Heart left ventricle (tissue), 16 donors: ENCODE measurements around the gene NRBF2. TPM values are rescaled to one million over a fixed set of nuclear protein-coding genes. Genes with fewer than 3 reads are reported as not detected.
A peak's percentile ranks its signal among the peaks of the same experiment; 100 is the strongest.

Experiments used
- ATAC-seq, 4 donors: fragments of 200-7000 bp; cut with Tn5 transposase; one replicate each; pipeline ENCODE4 v1.9.1; 2020 to 2022; ENCODE audit warnings: moderate library complexity in 4 of 4, mild to moderate bottlenecking in 3 of 4, moderate number of reproducible peaks in 1 of 4
- DNase-seq, 5 donors: peaks; one replicate each; pipeline ENCODE4 v3.0.0-alpha.2; 2020
- H3K27ac ChIP-seq, 12 donors: fragments of 200-600 bp; sonication (generic) in 4 of 12; one replicate each; pipeline versions ENCODE4 v1.5.0 to v1.8.0; 2016 to 2022; ENCODE audit warnings: mild to moderate bottlenecking in 2 of 12
- H3K27me3 ChIP-seq, 9 donors: fragments of 200-600 bp; sonication (generic) in 2 of 9; one replicate each; pipeline versions ENCODE4 v1.5.1 to v1.8.0; 2016 to 2022; ENCODE audit warnings: mild to moderate bottlenecking in 3 of 9
- H3K36me3 ChIP-seq, 9 donors: fragments of 200-600 bp; sonication (generic) in 2 of 9; one replicate each; pipeline versions ENCODE4 v1.5.0 to v1.8.0; 2018 to 2022; ENCODE audit warnings: mild to moderate bottlenecking in 2 of 9
- H3K4me1 ChIP-seq, 12 donors: fragments of 200-600 bp; sonication (generic) in 4 of 12; one replicate each; pipeline versions ENCODE4 v1.5.0 to v1.8.0; 2016 to 2022; ENCODE audit warnings: mild to moderate bottlenecking in 3 of 12
- H3K4me3 ChIP-seq, 12 donors: fragments of 200-600 bp; sonication (generic) in 4 of 12; one replicate each; pipeline versions ENCODE4 v1.5.0 to v1.8.0; 2017 to 2022; ENCODE audit warnings: mild to moderate bottlenecking in 9 of 12, moderate library complexity in 4 of 12
- H3K9me3 ChIP-seq, 12 donors: fragments of 200-600 bp; sonication (generic) in 4 of 12; one replicate each; pipeline versions ENCODE4 v1.5.0 to v1.8.0; 2016 to 2022; ENCODE audit warnings: mild to moderate bottlenecking in 1 of 12
- POLR2A ChIP-seq, 2 donors: fragments of 450-650 bp; IDR thresholded peaks; one replicate each; pipeline ENCODE4 v1.6.1; 2017; ENCODE audit warnings: antibody characterized with exemption in 2 of 2, mild to moderate bottlenecking in 2 of 2, moderate library complexity in 2 of 2
- WGBS, 4 donors: extraction: QIAGEN DNeasy Blood & Tissue Kit in 2 of 4; methylation state at CpG; one replicate each; pipeline versions ENCODE4 v1.1.5 to v1.1.7; 2013 to 2018; 5-methylcytosine and 5-hydroxymethylcytosine counted together
- intact Hi-C, 10 donors: fragments of 100-400 bp; cut with DNase I; formaldehyde crosslinking; loops; one replicate each; pipeline versions ENCODE4 v1.11.1 to v1.14.2; 2022
- polyA plus RNA-seq, 2 donors: library from polyadenylated mRNA; stranded (reverse); fragments of 200-250 nt; gene quantifications; one replicate each; pipeline ENCODE4 v1.2.3, GENCODE V29; 2013
- total RNA-seq, 9 donors: library from RNA; depleted of rRNA in 2 of 9; stranded (reverse); fragments of >200 nt in 2 of 9; fragmentation: NEBNext Ultra II Directional in 3 of 9; extraction: Animal tissue kit (Norgen Biotek cat#: 25700) in 3 of 9; gene quantifications; one replicate each; pipeline versions ENCODE4 v1.1.0 to v1.2.4, GENCODE V29; 2016 to 2023
- TF ChIP-seq, protein P1 (sequence below), 12 donors: fragments of 200-600 bp; sonication (generic) in 4 of 12; IDR thresholded peaks; one replicate each; pipeline versions ENCODE4 v1.5.0 to v1.8.0; 2018 to 2022; ENCODE audit warnings: antibody characterized with exemption in 12 of 12, mild to moderate bottlenecking in 5 of 12
- donor health status: ischemic (EF 13 %, LVEDD 7.1; RV severe dilation, severe dysfunction).
- donor health status: healthy with polysubstance abuse.
- donor health status: DM: no; HTN: yes; CAD: no.
- donor health status: DM: no; HTN: no; CAD: no.
- donor health status: ischemic (EF 25% LVEDD 6.9; RV normal size, moderate dysfunction).
- donor health status: ischemic (EF 25% LVEDD 5.7; RV mildly dilated, moderate dysfunction).
- donor health status: healthy.
- donor health status: DM: yes; HTN: yes; CAD: no.
- donor health status: ischemic (EF 35%, LVEDD 5.7; RV mildly dilated, moderate dysfunction).
- donor health status: nonischemic (EF 11% LVEDD 7.7; RV severe dilation, severe dysfunction).
- donor health status: DM: yes; HTN: yes; CAD: no.
- donor health status: PGD.
- donor health status: ischemic (EF 29% LVEDD 5.4; RV normal size, mild dysfunction).
- donor health status: nonischemic (EF 23%, LVEDD 6.1; RV moderate dilation, normal function).

NRBF2 gene
- total and polyA plus RNA-seq, 11 donors, result 2.7 to 18.3 (median 10.7) TPM

DNA sequence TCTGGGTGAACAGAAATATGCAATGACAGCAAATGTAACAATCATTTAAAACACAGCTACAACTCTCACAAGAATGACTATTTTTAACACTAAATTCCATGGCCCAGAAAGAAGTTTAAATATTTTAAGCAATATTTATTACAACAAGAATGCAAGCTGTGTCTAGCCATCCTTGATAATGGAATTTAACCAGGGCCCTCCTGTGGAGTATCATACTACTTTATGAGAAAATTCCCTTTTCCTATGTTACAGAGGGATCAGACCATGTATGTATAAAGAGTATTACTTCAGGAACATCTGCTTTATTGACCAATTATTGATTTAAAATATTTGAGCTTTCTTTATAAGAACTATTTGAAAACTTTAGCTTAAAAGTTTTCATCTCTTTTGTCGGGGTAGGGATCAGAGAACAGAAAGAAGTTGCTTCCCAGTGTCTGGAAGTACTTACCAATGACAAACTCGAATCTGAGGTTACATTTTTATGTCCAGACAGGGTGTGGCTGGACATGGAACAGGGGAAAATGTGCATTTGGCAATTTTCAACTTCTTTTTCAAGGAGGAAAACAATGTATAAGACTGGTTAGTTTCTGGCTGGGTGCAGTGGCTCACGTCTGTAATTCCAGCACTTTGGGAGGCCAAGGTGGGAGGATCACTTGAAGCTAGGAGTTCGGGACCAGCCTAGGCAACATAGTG is 48.3 kb upstream of the NRBF2 start:
- ATAC-seq, result peak in 1 of 4 donors; percentile 62

DNA sequence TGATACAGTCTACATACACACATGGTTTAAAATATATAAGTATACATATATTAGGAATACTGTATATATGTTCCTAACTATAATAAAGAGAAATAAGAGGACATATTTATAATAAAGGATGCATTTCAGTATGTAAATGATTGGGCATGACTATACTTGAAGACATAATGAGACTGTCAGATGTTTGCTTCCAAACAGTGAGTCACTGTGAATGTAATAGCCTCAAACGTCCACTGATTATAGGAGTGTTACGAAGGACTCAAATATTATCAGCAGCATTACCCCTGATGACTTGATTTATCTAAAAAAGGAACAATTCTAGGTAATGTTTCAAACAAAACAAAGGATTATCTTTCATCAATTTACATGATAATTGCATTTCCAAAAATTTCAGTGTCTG is 39.9 kb upstream of the NRBF2 start:
- intact Hi-C loops, result loop anchor here in 1 of 10 donors (10.0 kb wide), 1 partner anchor 62 kb away; no protein-coding TSS in a partner anchor
- no peak overlapping the region for H3K27ac ChIP-seq
- no peaks in the 10 kb centered on the region for H3K4me1 ChIP-seq
- H3K36me3 ChIP-seq, result no peaks in the 10 kb centered on the region
- WGBS, 4 donors, result 58 to 71% (median 61%) methylated on average over 2 of the region's 2 CpGs
- H3K9me3 ChIP-seq, result no peaks in the 10 kb centered on the region
- TF ChIP-seq, protein P1, sequence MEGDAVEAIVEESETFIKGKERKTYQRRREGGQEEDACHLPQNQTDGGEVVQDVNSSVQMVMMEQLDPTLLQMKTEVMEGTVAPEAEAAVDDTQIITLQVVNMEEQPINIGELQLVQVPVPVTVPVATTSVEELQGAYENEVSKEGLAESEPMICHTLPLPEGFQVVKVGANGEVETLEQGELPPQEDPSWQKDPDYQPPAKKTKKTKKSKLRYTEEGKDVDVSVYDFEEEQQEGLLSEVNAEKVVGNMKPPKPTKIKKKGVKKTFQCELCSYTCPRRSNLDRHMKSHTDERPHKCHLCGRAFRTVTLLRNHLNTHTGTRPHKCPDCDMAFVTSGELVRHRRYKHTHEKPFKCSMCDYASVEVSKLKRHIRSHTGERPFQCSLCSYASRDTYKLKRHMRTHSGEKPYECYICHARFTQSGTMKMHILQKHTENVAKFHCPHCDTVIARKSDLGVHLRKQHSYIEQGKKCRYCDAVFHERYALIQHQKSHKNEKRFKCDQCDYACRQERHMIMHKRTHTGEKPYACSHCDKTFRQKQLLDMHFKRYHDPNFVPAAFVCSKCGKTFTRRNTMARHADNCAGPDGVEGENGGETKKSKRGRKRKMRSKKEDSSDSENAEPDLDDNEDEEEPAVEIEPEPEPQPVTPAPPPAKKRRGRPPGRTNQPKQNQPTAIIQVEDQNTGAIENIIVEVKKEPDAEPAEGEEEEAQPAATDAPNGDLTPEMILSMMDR (IDR thresholded peaks at IDR 0.05), result no peak
- TF ChIP-seq POLR2A (IDR thresholded peaks at IDR 0.05), result no peak
- H3K4me3 ChIP-seq, result no peak overlapping the region
- DNase-seq (no peak), ATAC-seq (no peak)
- peaks cover 0 to 3% (median 0%) of the 10 kb centered on the region in 9 donors for H3K27me3 ChIP-seq

More for the DNA sequence above, 48.3 kb upstream of the NRBF2 start:
- intact Hi-C loops, result loop anchor here (1.0 to 10.0 kb wide), 12 partner anchors 70 to 650 kb away; partner anchors contain the start of gene EGR2 (in 4 of the 10)
- TF ChIP-seq, protein P1 (IDR thresholded peaks at IDR 0.05), result no peak
- no peak for TF ChIP-seq POLR2A (IDR thresholded peaks at IDR 0.05)
- DNase-seq, result no peak
- Histone ChIP-seq H3K9me3 (no peaks in the 10 kb centered on the region), H3K4me3 (no peak overlapping the region), H3K27ac (peak overlapping the region in 6 of 12 donors; percentile 6 to 54 (median 20)), H3K4me1 (peaks cover 0 to 14% (median 0%) of the 10 kb centered on the region in 12 donors), H3K36me3 (no peaks in the 10 kb centered on the region), H3K27me3 (peaks cover 0 to 3% (median 0%) of the 10 kb centered on the region in 9 donors)
- 63 to 78% (median 67%) methylated on average over 4 of the region's 4 CpGs for WGBS, 4 donors

DNA sequence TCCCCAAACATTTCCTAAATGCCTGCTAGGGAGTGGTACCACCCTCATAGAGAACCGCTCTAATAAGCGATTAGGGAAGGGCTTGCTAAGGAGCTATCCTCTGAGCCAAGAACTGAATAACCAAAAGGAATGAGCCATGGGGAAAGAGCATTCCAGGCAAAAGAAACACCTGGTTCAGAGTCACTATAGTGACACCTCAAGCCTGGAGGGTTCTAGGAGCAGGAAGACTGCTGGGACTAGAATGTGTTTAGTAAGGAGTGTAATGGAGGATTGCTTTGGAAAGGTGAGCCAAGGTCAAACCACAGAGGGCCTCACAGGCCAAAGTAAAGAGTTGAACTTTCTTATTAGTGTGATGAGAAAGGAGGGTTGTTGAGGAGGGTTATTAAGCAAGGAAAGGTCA is 38.7 kb upstream of the NRBF2 start:
- Histone ChIP-seq H3K27ac (no peak overlapping the region), H3K4me3 (no peak overlapping the region), H3K9me3 (no peaks in the 10 kb centered on the region), H3K4me1 (no peaks in the 10 kb centered on the region), H3K27me3 (peaks cover 0 to under 1% (median 0%) of the 10 kb centered on the region in 9 donors), H3K36me3 (no peaks in the 10 kb centered on the region)
- intact Hi-C loops, result loop anchor here in 1 of 10 donors (10.0 kb wide), 1 partner anchor 60 kb away; no protein-coding TSS in a partner anchor
- DNase-seq (no peak), ATAC-seq (no peak)
- 95 to 98% (median 96%) methylated on average over 2 of the region's 2 CpGs for WGBS, 4 donors
- TF ChIP-seq POLR2A (IDR thresholded peaks at IDR 0.05), result no peak

DNA sequence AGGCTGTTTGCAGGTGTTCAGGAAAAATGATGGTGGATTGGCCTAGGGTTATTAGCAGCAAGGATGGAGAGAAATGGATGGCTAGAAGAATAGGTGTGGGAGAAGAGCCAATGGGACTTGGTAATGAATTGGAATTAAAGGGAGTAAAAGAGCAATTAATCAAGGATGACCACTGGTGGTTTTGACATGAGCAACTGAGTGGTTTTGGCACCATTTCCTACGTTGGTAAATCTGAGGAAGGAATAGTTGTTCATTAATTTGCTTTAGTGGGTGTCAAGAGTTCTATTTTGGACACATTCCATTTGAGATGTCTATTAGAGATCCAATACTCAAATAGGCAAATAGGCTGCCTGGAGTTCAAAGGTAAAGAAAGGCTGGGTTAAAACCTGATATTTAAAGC is 38.2 kb upstream of the NRBF2 start:
- H3K9me3 ChIP-seq, result no peaks in the 10 kb centered on the region
- no peaks in the 10 kb centered on the region for H3K4me1 ChIP-seq
- ATAC-seq, result no peak
- no peak for TF ChIP-seq POLR2A (IDR thresholded peaks at IDR 0.05)
- TF ChIP-seq, protein P1 (IDR thresholded peaks at IDR 0.05), result no peak
- intact Hi-C loops, result loop anchor here in 1 of 10 donors (10.0 kb wide), 1 partner anchor 60 kb away; no protein-coding TSS in a partner anchor
- H3K27ac ChIP-seq, result no peak overlapping the region
- WGBS, 4 donors, result 65 to 79% (median 66%) methylated on average over 1 of the region's 1 CpG
- DNase-seq, result no peak
- H3K36me3 ChIP-seq, result no peaks in the 10 kb centered on the region
- no peaks in the 10 kb centered on the region for H3K27me3 ChIP-seq
- no peak overlapping the region for H3K4me3 ChIP-seq
